ENCODE results near the gene LPAR6. TPM values are rescaled to one million over a fixed set of nuclear protein-coding genes. Genes with fewer than 3 reads are reported as not detected.

LPAR6 gene
- total and polyA plus RNA-seq, 2 of the 13 experiments (the other 11 are each of a cell fraction or from before 2014, with no cell fraction given) = 24.4 to 149 TPM

GRCh38 chr13:48431431-48431830 is 18.5 kb upstream of the LPAR6 start:
- ATAC-seq = peak; percentile 89
- H3K4me1 ChIP-seq (ENCODE audit: insufficient read depth, low read length) = peaks cover 41% of the 10 kb centered on the region
- in situ Hi-C loops (cut with HindIII; ENCODE audit: extremely low pct_ligation_motif_present, low pct_unique_long_range_greater_than_20kb) (no loop called here), intact Hi-C loops (cut with micrococcal nuclease; ENCODE audit: unreplicated experiment) (no loop called here)
- H3K9me3 ChIP-seq (ENCODE audit: low read length) = no peaks in the 10 kb centered on the region
- peak; percentile 73 for DNase-seq (ENCODE audit: low spot score)
- H4K20me1 ChIP-seq (ENCODE audit: insufficient read depth, low read length) = no peaks in the 10 kb centered on the region
- CTCF ChIA-PET (ENCODE audit: low intra/inter-chr PET ratio, low total read pairs) = no interaction called here
- peak overlapping the region; percentile 63 for H3K27ac ChIP-seq (ENCODE audit: extremely low read length, insufficient read depth, low read length)
- H3K4me3 ChIP-seq (replicated peaks in 1 of 3; ENCODE audit: insufficient read depth in 1 of 3, low read depth in 2 of 3, low read length in 3 of 3) = peak overlapping the region in 2 of 3 experiments; percentile 13 to 40; a peak in 3 of 6 replicates
- FAIRE-seq = no peak
- peak overlapping the region; percentile 39; the same call in 1 of the 2 replicates for H3K9ac ChIP-seq (ENCODE audit: insufficient read depth, low read depth, low read length)
- H3K27me3 ChIP-seq (ENCODE audit: control insufficient read depth in 1 of 2, insufficient read depth in 2 of 2, low read length in 2 of 2) = no peaks in the 10 kb centered on the region
- POLR2A ChIA-PET = interaction anchor here (1.2 to 1.5 kb wide), 2 partner anchors 19 to 101 kb away, joined by 4 to 5 read pairs; partner anchors contain the start of gene LPAR6
- no peaks in the 10 kb centered on the region for H3K79me2 ChIP-seq (ENCODE audit: insufficient read depth, low read length)
- H2AFZ ChIP-seq (ENCODE audit: low read length) = no peak overlapping the region
- no peaks in the 10 kb centered on the region for H3K36me3 ChIP-seq (replicated peaks in 1 of 2; ENCODE audit: control insufficient read depth in 1 of 2, insufficient read depth in 2 of 2, low read length in 2 of 2)
- 21% methylated on average over 5 of the region's 5 CpGs for WGBS (ENCODE audit: low lambda C conversion rate)
- H3K4me2 ChIP-seq (ENCODE audit: low read depth, low read length) = peak overlapping the region; percentile 52
- BruUV-seq (replicated peaks) = no TSS peak
- TF ChIP-seq CREM (IDR thresholded peaks at IDR 0.05) (peak; percentile 43; the same call in 1 of the 2 replicates), CREM (CRISPR knock-in tag; IDR thresholded peaks at IDR 0.05) (no peak), SOX13 (IDR thresholded peaks at IDR 0.05) (no peak), SOX13 (CRISPR knock-in tag; conservative IDR thresholded peaks at IDR 0.05 in 1 of 2, IDR thresholded peaks at IDR 0.05 in 1 of 2) (peak in 1 of 2 experiments; percentile 56; a peak in 2 of 4 replicates), SOX6 (IDR thresholded peaks at IDR 0.05) (no peak), SOX6 (CRISPR knock-in tag; IDR thresholded peaks at IDR 0.05) (peak; percentile 43; the same call in 1 of the 2 replicates), ZNF317 (CRISPR knock-in tag; IDR thresholded peaks at IDR 0.05) (no peak), ZNF841 (CRISPR knock-in tag; IDR thresholded peaks at IDR 0.05; ENCODE audit: borderline replicate concordance) (no peak), FOXA3 (CRISPR knock-in tag; IDR thresholded peaks at IDR 0.05) (peak; percentile 46; the same call in 1 of the 2 replicates), EP300 (IDR thresholded peaks at IDR 0.05; ENCODE audit: low read depth in 2 of 2, low read length in 2 of 2) (peak in 1 of 2 experiments; percentile 57; a peak in 2 of 4 replicates), EP300 (CRISPR knock-in tag; IDR thresholded peaks at IDR 0.05; ENCODE audit: borderline replicate concordance) (no peak), ZNF7 (CRISPR knock-in tag; IDR thresholded peaks at IDR 0.05) (no peak), ARID5B (CRISPR knock-in tag; IDR thresholded peaks at IDR 0.05) (0 out of 2 replicates have a peak, but pooled peaks have one; percentile 22), AHDC1 (CRISPR knock-in tag; IDR thresholded peaks at IDR 0.05; ENCODE audit: borderline replicate concordance) (peak; percentile 75; the same call in 1 of the 2 replicates)

Data from HepG2 (cell line).